Measurements from ENCODE around the gene ZBTB7B.

The ZBTB7B gene

DNA sequence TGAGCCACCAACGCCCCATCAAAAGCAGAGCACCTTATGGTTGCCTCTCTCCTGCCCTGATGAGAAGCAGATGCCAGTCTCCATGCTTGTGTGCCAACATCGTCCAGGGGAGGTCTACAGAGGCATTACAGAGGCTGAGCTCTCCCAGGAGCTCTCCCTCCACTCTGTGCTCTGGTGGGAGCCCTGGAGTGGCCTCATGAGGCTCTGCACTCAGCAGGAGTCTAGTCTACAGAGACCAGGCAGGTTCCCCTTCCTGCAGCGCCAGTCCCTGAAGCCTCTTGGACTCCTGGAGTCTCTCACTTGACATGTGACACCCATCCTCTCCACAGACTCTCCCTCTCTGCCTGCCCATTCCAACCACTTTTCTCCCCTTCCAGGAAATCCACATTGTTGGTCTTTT lies 34.4 kb downstream of the ZBTB7B start:
- no peak for DNase-seq (ENCODE audit: low read depth in 2 of 3, low spot score in 1 of 3)

DNA sequence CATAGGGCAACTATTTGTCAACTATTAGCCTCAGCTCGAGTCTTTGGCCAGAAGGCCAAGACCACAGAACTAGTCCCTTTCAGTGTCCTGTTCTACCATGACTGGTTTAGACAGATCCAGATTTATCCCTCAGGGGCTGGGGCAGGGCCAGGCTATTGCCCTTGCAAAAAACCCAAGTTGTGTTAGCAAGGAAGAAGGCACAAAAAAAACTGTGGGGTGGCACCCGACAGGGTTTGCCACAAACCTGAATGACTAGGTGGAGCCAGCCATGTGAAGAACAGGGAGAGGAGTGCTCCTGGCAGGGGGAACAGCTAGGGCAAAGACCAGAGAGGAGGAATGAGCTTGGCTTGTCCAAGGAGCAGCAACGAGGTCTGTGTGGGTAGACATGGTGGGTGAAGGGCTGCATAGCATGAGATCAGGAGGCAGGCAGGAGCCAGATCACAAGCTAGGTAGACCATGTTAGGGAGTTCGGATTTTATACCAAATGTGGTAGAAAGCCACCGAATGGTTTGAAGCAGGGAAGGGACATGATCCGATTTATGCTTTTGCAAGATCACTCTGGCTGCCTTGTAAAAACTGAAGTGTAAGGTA lies 35.3 kb downstream of the ZBTB7B start:
- no peak for DNase-seq (ENCODE audit: low read depth in 2 of 3, low spot score in 1 of 3)

DNA sequence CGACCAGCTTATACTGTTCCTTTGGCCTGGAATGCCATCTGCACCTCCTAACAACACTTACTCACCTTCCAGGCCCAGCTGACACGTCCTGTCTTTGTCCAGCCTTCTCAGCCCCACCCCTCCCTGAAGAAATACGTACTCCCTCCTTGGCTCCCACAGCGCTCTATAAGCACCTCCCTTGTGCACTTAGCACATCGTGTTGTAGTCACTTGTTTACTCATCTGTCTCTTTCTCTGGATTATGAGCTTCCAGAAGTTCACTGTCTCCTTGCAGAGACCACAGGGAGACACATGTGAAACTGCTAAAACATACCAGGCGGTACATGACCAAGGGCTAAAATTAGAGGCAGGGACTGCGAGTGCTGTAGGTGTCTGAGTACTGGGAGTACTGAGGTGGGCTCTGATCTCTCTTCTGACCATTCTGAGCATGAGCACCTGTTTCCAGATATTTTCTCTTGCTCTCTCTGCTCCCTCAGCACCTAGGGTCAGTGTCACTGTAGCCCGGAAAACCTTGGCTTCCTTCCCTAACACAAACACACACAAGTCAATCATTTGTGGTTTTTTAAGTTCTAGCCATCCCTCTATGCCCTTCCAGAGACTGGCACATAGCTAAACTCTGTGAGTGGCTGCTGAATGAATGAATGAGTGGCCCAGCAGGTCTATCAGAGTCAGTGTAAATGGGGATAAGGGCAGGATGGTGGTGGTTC lies 36.2 kb downstream of the ZBTB7B start:
- no peak for DNase-seq (ENCODE audit: low read depth in 2 of 3, low spot score in 1 of 3)

DNA sequence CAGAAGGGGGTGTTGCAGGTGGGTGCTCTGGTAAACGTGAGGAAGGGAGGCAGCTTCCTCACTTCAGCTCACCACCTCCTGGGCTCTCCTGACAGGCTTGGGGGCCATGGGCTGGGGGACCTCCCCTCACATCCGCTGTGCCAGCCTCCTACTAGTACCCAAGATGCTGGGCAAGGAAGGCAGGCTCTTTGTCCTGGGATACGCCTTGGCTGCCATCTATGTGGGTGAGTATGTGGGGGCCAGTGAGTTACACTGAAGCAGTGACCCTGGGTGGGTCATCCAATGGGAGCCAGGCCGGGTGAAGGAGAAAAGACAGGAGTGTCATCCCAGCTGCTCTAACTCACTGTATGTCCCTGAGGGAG lies 36.7 kb downstream of the ZBTB7B start:
- DNase-seq (ENCODE audit: low read depth in 2 of 3, low spot score in 1 of 3): no peak

DNA sequence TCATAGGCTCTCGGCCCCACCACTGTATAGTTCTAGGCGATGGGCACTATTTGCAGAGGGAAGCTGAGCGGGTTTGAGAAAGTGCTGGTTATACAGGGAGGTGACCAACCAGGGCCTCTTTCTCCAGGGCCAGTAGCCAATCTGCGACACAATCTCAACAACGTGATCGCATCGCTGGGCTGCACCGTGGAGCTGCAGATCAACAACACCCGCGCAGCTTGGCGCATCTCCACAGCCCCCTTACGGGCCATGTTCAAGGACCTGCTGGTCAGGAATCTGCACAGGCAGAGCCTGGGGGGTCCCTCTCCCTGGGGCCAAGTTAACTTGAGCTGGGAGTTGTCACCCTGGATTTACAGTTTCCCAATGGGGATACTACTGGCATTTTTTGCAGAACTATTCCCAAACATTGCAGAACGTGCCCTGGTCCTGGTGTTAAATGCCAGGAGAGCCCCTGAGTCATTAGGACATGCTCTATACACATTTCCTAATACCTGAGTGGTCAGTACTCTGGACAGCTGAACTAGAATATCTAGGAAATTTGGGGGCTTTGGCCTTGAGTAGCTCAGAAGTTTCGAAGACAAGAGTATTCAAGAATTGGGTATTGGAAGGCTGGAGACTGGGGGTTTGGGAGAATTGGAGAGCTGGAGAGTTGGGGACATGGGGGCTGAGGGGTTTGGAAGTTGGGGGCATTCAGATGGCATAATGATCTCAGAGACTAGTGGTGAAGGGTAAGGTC lies 37.9 kb downstream of the ZBTB7B start:
- no peak for DNase-seq (ENCODE audit: low read depth in 2 of 3, low spot score in 1 of 3)

DNA sequence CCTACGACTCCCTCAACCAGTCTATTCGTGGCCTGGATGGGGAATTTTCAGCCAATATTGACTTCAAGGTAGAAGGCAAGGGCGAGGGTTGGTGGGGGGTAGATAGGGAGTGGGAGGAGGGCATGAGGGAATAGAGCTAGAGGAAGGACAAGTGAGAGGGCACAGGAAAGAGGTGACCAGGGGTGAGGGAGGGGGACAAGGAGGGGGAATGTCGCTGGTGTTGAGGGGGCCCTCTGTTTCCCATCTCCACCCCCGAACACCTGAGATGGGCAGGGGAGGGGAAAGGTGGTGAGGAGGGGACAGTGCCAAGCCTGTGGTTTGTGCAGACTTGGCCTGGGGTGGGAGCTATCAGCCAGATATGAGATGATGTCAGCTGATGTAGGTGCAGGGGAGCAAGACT lies 40.2 kb downstream of the ZBTB7B start:
- DNase-seq (ENCODE audit: low read depth in 2 of 3, low spot score in 1 of 3): no peak

DNA sequence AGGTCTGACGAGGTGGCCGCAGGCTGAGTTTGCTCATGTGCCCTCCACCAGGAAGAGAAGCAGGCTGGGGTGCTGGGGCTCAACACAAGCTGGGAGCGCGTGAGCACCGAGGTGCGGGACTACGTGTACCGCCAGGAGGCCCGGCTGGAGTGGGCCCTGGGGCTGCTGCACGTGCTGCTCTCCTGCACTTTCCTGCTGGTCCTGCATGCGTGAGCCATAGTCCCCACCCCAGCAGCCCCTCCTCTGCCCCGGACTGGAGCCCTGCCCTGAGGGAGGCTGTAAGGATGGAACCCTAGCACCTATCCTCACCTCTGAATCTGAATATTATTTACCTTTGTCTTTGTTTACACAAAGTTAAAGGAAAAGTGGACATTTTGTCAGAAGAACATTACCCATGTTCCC lies 40.7 kb downstream of the ZBTB7B start:
- no peak for DNase-seq (ENCODE audit: low read depth in 2 of 3, low spot score in 1 of 3)

DNA sequence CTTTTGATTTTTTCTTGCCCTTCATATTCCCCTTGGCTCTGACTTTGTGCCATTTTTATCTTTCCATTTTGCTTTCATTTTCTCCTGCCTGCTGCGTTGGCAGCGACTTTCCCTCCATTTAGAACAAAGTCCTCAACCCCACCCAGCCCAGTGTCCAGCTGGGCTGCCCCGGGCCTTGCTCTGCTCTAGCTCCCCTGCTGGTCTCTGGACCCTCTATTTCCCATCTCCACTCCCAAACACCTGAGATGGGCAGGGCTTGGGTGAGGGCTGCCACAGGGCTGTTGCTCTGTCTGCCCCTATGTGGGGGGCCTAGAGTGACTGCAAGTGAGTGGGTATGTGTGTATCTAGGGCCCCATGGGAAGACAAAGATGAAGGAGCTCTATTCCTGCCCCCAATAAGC lies 41.2 kb downstream of the ZBTB7B start:
- DNase-seq (ENCODE audit: low read depth in 2 of 3, low spot score in 1 of 3): no peak

DNA sequence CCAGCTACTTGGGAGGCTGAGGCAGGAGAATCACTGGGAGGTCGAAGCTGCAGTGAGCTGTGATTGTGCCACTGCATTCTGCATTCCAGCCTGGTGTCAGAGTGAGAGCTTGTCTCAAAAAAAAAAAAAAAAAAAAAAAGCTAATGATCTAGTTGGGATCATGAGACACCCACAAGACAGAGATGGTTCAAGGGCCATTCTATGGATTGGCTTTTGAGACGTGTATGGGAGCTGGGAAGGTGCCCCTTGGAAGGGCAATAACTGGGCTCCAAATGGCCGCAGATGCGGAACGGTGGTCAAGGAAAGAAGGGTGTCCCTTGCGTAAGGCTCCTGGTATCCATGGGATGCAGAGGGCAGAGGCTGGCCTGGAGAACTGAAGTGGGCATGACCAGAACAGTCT lies 41.8 kb downstream of the ZBTB7B start:
- DNase-seq (ENCODE audit: low read depth in 2 of 3, low spot score in 1 of 3): no peak

DNA sequence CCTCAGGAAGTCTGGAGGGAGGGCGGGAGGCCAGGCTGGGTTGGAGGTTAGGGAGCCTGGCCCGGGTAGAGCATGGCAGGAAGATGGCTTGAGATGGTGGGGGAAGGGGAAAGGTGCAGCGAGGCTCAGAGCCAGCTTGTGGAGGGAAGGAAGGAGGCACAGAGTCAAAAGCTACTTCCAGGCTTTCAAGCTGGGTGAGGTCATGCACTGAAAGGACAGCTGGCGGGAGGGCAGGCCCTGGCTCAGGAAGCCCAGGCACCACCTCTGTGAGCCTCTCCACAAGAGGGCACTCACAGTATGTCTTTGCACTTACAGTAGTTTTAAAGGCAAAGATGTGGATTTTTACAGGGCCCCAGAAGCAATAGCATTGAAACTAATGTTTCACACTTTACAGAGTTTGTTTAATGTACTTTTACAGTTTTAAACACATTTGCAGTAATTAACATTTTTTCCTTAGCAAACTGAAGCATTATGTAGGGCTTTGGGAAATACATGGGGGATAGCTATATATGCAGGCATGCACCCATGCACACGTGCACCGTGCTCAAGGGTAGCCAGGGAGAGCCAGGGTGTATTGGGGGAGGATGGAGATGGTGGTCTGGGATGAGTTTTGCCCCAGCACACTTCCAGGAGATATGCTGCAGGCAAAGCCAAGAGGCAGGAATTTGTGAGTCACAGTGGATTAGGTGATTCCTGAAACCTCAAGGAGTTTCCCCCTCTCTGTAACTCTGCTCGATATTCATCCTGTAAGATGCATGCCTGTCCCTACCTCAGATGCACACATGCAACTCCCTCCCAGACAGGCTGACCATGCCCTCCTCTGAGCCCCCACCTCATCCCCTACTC lies 42.4 kb downstream of the ZBTB7B start:
- peak in 1 of 3 donors; percentile 49 for DNase-seq (ENCODE audit: low read depth in 2 of 3, low spot score in 1 of 3)

DNA sequence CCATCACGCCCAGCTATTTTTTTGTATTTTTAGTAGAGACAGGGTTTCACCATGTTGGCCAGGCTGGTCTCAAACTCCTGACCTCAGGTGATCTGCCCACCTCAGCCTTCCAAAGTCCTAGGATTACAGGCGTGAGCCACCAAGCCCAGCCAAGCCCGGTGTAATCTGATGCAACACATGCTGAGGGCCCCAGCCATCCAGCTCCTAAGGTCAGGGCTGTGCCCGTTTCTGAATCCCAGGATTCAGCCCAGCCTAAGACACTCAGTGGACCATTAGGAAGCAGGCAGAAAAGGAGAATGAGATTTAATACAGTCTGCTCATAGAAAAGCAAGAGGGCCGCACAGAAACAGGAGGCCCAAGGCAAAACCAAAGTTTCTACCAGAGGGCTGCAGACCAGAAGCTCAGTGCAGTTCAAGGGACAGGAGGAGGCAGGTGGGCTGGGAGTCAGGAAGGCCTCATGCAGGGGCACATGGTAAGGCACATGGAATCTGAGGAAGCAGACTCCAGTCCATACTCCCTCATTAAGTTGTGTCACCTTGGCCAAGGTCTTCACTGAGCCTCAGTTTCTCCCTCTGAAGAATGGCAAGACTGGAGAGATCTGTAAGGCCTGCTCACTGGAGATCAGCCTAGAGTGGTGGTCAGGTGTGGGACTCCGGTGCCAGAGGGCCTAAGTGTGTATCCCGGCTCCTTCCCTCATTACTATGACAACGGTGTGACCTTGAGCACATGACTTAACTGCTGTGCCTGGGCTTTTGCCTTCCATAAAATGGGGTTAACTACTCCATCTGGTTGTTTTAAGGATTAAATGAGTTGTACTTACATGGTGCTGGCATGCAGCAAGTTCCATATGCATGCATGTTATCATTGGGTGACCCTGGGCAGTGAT lies 46.1 kb downstream of the ZBTB7B start:
- DNase-seq (ENCODE audit: low read depth in 2 of 3, low spot score in 1 of 3): no peak

DNA sequence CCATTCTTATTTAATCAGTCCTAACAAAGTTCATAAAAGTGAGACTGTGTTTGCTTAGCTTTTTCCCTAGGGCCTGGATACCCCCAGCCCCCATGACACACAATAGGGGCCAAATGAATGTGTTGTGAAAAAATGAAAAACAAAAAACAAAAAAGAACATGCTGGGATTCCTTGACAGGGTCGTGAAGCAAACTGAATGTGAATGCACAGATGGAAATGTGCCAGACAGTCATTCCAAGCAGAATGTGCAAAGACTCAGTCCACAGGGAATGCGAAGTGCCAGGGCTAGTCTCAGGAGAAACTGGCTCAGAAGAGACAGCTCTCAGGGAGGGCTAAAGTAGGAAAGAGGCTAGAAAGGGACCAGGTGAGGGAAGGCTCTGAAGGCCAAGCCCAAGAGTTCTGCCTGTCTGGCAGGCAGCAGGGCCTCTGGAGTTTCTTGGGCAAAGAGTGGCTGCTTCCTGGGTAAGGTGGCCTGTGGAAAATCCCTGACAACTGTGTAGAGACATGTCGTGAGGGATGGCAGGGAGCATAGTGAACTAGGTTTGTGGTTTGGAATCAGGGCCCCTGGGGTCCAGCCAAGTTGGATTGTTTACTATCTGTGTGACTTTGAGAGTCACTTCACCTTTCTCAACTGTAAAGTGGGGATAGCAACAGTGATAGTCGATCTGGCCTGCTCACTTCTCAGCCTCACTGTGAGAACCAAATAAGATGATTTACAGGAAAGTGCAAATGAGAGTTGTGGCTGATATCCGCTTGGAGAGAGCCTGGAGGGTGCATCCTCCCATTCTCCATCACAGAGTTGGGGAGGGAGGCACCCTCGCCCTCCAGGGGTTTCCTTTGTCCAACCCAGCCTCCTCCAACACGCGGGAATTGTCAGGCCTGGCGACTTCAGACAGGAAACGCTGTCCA lies 47.3 kb downstream of the ZBTB7B start:
- DNase-seq (ENCODE audit: low read depth in 2 of 3, low spot score in 1 of 3): no peak

DNA sequence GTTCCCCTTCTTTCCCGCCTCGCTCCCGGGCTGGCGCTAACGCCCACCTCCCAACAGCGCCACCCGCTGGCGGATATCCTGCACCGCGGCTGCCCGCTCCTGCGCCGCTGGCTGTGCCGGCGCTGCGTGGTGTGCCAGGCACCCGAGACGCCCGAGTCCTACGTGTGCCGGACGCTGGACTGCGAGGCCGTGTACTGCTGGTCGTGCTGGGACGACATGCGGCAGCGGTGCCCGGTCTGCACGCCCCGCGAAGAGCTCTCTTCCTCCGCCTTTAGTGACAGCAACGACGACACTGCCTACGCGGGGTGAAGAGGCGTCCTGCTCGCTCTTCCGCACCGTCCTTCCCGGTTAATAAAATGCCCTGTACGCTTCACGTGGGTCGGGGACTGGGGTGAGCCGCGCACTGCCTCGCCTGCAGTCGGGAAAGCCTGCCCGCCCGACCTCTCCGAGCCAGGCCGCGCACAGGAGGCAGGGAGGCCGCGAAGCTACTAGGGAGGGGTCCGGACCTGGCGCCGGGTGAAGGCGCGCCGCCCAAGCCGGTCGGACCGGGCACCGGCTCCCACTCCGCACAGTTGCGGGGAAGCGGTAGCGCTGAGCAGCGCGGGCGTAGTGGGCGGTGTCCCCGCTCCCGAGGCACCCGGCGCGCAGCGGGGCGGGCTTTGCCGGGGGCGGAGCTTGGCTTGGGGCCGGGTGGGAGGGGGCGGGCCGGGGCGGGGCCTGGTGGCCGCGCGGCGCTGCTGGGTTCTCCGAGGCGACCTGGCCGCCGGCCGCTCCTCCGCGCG lies 48.1 kb downstream of the ZBTB7B start, which contains the start of gene ADAM15:
Gene ADAM15, plus strand, starts transcription at position 757 of the 782 bp plus-strand sequence. CDS start 71 bp downstream, outside the sequence.
- DNase-seq (ENCODE audit: low read depth in 2 of 3, low spot score in 1 of 3): peak; percentile 56 to 75 (median 72)

DNA sequence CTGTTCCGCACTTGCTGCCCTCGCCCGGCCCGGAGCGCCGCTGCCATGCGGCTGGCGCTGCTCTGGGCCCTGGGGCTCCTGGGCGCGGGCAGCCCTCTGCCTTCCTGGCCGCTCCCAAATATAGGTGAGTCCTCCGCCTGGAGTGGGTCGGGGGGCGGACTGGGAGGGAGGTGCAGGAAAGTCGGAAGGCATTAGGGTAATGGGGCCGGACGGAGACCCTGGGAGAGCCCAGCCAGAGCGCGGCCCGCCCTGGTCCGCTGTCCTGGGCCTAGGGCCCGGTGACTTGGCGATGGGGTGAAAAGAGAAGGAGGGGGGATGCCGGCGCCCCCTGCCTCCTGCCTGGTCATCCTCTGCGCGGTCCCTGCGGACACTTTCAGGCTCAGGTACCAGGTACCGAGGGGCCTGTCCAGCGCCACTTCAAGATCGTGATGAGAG lies 48.8 kb downstream of the ZBTB7B start:
- no peak for DNase-seq (ENCODE audit: low read depth in 2 of 3, low spot score in 1 of 3)

DNA sequence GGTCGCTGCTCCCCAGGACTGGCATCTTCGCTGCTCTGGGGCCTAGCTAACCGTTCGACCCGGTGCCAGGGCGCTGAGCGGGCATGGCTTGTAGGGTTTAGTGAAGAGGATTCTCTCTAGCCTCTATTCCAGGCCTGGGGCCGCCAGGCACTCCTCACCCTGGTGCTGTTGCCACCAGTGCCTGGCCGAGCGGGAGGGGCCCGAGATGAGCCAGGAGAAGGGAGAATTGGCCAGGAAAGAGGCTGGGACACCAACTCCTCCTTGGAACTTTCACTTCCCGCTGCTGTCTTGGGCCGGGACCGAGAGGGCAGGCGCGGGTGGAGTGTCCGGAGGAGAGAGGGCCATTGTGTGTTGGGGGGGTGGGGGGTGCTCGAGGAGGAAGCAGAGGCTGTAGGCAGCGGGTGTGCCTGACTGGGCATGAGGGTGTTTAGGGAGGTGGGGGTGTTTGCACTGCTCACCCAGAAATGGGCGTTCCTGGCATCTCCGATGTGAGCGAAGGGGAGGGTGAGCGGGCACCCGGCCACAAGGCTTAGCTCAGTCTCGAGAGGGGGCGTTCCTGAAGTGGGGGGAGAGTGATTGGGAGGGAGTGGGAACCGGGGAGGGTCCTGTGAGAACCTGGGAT lies 49.3 kb downstream of the ZBTB7B start:
- no peak for DNase-seq (ENCODE audit: low read depth in 2 of 3, low spot score in 1 of 3)

DNA sequence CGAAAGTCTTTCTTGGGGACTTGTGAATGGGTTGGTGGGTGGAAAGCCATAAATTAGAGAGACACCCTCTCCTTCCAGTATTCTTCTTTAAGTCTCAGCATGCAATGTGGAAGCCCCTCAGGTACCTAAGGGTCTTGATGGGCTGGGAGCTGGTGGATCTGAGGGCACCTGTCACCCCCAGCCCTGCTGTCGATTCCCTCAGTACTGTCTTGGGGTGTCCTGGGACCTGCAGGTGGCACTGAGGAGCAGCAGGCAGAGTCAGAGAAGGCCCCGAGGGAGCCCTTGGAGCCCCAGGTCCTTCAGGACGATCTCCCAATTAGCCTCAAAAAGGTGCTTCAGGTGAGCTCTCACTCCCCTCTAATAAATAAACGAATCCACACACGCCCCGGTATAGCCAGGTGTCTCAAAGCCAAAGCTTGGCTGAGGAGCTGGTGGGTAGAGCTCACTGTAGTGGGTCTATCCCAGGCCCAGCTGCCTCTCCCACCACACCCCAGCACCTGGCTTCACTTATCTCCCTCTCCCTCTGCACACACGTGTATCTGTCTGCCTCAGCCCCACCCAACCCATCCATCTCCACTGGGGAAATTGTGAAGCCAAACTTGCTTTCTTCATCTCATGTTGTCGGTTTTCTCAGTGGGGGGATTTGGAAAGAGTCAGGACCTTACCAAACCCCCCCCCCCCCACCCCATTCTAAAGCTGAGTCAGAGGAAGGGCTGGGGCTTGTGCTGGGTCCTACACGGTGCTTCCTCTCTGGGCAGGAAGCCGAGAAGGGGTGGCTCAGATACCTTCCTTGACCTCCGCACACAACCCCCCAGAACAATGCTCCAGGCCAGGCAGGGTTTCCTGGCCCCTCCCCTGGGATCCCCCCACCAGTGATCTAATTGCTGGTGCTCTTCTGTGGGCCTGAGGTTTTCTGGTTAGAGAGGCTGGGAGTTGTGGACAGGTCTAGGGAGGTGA lies 50.1 kb downstream of the ZBTB7B start:
- DNase-seq (ENCODE audit: low read depth in 2 of 3, low spot score in 1 of 3): no peak

DNA sequence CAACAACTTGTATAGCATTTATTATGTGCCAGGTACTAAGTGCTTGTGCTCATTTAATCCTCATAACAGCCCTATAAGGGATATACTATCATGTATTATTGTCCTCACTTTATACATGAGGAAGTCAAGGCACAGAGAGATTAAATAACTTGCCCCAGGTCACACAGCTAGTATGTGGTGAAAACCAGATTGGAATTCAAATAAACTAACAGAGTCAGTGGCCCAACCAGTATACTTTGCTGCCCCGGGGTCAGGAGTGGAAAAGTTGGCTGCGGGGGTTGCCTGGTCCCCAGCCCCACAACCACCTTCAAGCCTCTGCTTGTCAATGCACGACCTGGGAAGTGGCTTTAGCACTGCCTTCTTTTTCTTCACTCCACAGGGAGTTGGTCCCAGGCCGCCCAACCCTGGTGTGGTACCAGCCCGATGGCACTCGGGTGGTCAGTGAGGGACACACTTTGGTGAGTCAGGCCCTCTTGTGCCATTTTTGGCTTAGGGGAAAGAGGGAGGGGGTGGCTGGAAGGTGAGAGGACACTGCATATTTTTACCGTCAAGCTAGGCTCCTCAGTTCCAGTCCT lies 51.0 kb downstream of the ZBTB7B start:
- DNase-seq (ENCODE audit: low read depth in 2 of 3, low spot score in 1 of 3): no peak
